GM12891 (cell line): ENCODE measurements around the gene SLC1A2.

Experiments used
- DNase-seq: peaks from one replicate; pipeline ENCODE4 v3.0.0; 2011; ENCODE audit warnings: low spot score; ENCODE audit not compliant: insufficient read length
- FAIRE-seq: peaks from 2 replicates; lab custom pipeline; 2011; peaks lifted over from hg19 to GRCh38; lab: Jason Lieb, UNC
- PAX5 ChIP-seq: IDR thresholded peaks from 2 replicates; pipeline ENCODE4 v1.6.1; 2011; ENCODE audit warnings: low read length, moderate library complexity, mild to moderate bottlenecking; ENCODE audit not compliant: insufficient read depth, severe bottlenecking
- POLR2A ChIP-seq: IDR thresholded peaks from 2 replicates; pipeline ENCODE4 v1.6.1; 2011; ENCODE audit warnings: low read depth, low read length, control low read depth
- POLR2AphosphoS5 ChIP-seq: IDR thresholded peaks from 2 replicates; pipeline ENCODE4 v1.6.1; 2011; ENCODE audit warnings: low read depth, low read length, control low read depth
- POU2F2 ChIP-seq: IDR thresholded peaks from 2 replicates; pipeline ENCODE4 v1.6.1; 2011; ENCODE audit warnings: low read depth, mild to moderate bottlenecking, control low read depth, low read length, moderate library complexity
- SPI1 ChIP-seq: IDR thresholded peaks from 2 replicates; pipeline ENCODE4 v1.6.1; 2011; ENCODE audit warnings: low read depth, low read length, control low read depth
- TAF1 ChIP-seq: IDR thresholded peaks from 2 replicates; pipeline ENCODE4 v1.6.1; 2011; ENCODE audit warnings: low read depth, low read length, control low read depth

The SLC1A2 gene

DNA sequence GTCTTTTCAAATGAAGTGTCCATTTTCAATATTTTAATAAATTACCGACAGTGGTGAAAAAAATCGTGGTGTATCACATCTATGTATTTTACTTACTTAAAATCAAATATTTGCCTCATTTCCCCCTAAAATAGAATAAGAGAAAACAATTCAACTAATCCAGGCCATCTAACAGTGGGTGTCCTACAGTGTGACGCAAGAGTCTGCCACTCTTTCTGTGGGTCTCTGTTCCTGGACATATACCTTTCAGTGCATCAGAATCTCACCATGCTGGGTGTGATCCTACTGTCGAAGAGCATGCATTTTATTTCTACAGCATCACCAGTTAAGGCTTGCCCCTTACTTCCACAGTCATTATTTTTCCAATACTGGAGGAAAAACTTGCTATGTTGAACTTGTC, 169.2 kb downstream of the SLC1A2 start:
- no peak for FAIRE-seq
- no peak for DNase-seq
- TF ChIP-seq SPI1 (no peak), POLR2AphosphoS5 (no peak), POU2F2 (no peak), TAF1 (no peak), PAX5 (no peak), POLR2A (no peak)

DNA sequence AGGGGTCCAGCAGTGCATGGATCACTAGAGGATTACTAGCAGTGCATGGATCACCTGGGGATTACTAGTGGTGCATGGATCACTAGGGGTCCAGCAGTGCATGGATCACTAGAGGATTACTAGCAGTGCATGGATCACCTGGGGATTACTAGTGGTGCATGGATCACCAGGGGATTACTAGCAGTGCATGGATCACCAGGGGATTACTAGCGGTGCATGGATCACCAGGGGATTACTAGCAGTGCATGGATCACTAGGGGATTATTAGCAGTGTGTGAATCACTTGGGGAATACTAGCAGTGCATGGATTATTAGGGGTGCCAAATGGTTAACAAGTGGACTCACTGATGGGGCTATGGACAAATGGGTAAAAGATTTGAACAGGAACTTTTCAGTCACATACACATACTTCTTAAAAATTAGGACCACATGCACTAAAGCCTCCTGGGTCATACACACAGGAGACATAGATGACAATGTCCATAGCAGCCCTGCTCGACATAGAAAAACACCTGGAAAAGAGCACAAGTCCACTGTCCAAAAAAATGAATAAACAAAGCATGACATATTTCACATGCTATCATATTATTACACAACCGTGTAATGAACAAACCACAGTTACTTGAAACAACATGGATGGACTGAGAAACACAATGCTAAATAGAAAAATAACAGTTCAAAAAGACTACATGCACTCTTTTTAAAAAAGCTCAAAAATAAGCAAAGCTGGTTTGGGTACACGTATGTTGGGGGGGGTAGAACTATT, 170.6 kb downstream of the SLC1A2 start:
- no peak for TF ChIP-seq SPI1
- no peak for TF ChIP-seq POU2F2
- TF ChIP-seq POLR2AphosphoS5, result no peak
- no peak for TF ChIP-seq PAX5
- no peak for TF ChIP-seq TAF1
- TF ChIP-seq POLR2A, result no peak
- peak; percentile 97 for FAIRE-seq

DNA sequence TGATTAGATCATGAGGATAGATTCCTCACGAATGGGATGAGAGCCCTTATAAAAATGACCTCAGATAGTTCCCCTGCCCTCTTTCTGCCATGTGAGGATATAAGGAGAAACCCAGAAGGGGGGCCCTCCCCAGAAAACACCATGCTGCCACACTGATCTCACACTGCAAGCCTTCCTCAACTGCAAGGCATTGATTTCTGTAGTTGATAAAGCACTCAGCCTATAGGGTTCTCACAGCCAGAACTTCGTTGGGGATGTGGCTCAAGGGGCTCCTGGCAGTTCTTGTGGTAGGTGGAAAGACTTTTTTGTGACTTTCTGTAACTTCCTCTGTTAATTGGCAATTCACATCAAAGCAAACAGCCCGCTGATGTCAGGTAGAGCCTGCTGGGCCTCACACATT, 171.5 kb downstream of the SLC1A2 start:
- FAIRE-seq, result no peak
- TF ChIP-seq TAF1 (no peak), POLR2A (no peak), SPI1 (no peak), POU2F2 (no peak), PAX5 (no peak), POLR2AphosphoS5 (no peak)
- DNase-seq, result no peak

More for the DNA sequence above, 170.6 kb downstream of the SLC1A2 start:
- DNase-seq, result no peak

DNA sequence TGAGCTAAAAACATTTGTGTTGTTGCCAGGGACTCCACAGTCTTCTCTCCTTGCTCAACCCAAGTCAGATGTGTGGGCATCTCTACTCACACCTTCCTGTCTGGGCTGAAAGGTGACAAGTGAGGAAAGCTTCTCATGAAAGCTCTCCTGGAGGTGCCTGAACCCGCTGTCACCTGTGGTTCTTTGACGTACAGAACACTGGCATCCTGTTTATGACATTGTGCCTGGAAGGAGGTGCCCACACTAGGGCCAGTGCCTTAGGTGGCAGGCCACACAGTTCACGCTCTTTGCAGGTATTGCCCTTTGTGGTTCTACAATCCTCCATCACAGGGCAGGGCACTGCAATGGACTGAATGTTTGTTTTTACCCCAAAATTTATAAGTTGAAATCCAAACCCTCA, 171.9 kb downstream of the SLC1A2 start:
- TF ChIP-seq TAF1 (no peak), POLR2AphosphoS5 (no peak), POU2F2 (no peak), PAX5 (no peak), POLR2A (no peak), SPI1 (no peak)
- no peak for FAIRE-seq
- no peak for DNase-seq

DNA sequence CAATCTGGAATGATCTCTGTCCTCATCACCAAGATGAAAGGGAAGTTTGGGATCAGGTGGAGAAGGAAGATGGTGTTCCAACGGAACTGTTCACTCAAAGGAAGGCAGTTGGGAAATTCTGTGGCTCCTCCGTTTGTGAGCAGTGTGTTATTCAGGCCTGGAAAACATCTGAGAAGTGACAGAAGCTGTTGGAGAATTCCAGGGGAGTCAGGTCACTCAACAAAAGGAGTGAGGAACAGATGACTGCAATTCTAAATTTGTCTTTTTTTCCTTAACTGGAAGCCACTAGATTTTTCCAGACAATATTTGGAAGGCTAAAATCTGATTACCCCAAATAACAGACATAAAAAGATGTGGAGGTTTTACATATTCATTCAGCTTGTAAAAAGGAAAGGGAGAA, 172.6 kb downstream of the SLC1A2 start:
- DNase-seq (no peak), FAIRE-seq (no peak)
- TF ChIP-seq POLR2A (no peak), PAX5 (no peak), TAF1 (no peak), SPI1 (no peak), POLR2AphosphoS5 (no peak), POU2F2 (no peak)

DNA sequence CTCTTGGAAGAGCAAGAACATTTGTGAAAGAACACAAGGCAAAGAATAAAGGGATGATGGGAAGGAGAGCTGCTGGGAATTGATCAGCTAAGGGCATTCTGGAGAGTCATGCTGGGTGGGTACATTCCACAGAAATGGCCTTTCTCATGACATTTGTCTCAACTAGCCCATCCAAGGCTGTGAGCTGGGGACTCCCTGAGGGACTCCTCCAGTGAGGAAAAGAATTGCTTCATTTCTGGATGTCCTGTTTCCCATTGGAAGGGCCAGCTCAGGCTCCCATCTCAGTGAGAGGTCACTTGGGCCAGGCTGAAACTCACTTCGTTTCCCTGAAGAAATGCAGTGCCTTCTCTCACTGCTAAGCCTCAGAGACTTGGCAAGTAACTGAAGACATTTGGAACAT, 173.6 kb downstream of the SLC1A2 start:
- FAIRE-seq, result no peak
- TF ChIP-seq PAX5 (no peak), SPI1 (no peak), POU2F2 (no peak), TAF1 (no peak), POLR2AphosphoS5 (no peak), POLR2A (no peak)
- no peak for DNase-seq

DNA sequence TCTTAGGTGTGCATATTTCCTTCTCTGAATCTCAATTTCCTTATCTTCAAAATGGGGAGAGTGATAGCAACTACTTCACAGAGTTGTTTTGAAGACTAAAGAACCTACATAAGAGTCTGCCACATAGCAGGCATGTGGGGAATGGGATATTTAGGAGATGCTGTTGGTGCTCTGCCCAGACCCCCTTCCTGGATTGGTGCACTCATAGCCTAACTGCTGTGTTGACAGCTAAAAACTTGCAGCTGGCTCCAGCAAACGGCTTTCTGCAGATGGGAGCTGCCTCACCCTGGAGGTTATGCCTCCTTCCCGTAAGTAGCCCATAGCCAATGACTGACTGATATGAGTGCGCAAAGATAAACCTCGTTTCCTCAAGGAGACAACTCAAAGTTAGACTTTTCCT, 174.3 kb downstream of the SLC1A2 start:
- no peak for DNase-seq
- FAIRE-seq, result no peak
- TF ChIP-seq PAX5 (no peak), SPI1 (no peak), POU2F2 (no peak), POLR2AphosphoS5 (no peak), TAF1 (no peak), POLR2A (no peak)

DNA sequence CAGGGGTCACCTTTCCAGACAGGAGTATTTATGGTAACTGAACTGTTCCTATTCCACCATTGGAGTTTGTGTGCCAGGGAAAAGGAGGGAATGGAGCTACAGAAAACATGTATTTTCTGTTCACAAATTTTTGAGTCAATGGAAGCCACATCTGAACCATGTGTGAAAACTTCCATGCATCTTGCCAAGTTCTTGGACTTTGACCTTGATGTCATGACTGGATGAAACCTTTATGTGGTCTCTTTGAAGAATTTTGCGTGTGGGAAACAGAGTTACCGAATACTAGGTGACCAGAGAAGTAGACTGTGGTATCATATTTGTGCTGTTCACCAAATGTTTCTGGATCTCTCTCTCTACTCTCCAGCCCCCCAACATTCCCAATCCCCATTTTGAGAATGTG, 175.6 kb downstream of the SLC1A2 start:
- TF ChIP-seq POLR2AphosphoS5 (no peak), TAF1 (no peak), POLR2A (no peak), SPI1 (no peak), PAX5 (no peak), POU2F2 (no peak)
- DNase-seq (no peak), FAIRE-seq (no peak)

DNA sequence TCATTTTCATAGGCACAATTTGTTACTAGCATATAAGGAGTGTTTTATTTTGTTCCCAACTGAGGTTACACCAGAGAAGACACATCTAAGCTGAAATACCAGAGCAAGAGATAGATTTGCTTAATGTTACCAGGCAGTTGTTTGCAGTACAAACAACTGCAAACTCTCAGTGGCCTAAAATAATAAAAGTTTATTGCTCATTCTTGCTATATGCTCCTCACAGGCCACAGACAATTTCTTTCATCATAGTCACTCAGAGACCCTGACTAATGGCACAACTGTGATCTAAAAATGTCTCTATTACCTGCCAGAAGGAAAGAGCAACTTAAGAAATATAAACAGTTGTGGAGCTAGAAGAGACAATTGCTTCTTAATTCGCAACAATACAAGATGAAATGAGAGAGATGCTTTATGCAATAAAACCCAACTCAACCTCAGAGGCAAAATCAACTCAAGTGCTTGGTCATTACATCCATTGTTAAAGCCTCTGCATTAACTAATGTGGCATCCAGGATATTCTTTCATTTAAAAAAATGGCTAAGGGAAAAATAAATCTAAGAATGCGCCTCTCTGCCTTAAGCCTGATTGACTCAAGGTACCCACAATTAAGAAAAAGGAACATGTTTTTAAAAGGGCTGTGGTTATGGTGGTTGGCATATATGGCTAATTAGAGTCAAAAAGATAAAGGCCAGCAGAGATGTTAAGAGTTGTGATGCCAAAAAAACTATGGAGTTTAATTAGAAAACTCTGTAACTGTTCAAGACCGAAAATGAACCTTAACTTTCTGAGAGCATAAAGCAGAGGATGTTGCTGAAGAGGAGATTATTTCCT, 176.7 kb downstream of the SLC1A2 start:
- no peak for TF ChIP-seq POLR2A
- no peak for TF ChIP-seq TAF1
- no peak for TF ChIP-seq PAX5
- TF ChIP-seq POU2F2, result no peak
- no peak for DNase-seq
- peak; percentile 41 for FAIRE-seq

DNA sequence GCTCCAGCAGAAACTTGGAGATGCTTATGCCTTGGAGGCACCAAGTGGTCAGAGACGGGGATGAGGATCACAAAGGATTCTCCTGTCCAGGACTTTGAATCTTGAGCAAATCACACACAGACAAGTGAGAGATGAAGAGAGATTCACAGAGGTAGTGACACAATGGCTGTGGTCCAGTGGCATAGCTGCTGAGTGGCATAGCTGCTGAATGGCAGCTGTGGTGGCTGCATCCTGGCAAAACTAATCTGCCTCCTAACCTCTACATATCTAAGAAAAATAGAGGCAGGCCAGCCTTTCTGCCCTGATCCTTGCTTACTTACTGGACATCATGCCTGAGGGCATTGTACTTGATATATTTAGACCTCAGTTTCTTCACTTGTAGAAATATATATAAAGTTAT, 177.8 kb downstream of the SLC1A2 start:
- no peak for TF ChIP-seq SPI1
- no peak for TF ChIP-seq POLR2A
- TF ChIP-seq POLR2AphosphoS5, result no peak
- FAIRE-seq (peak; percentile 41), DNase-seq (no peak)
